ENCODE data around the gene BMP10. TPM values are rescaled to one million over a fixed set of nuclear protein-coding genes. Genes with fewer than 3 reads are reported as not detected.

The BMP10 gene
- polyA plus RNA-seq, 1 of the 3 experiments (the other 2 are of a cell fraction), result not detected

GRCh38 chr2:68907920-68908253 lies 36.7 kb upstream of the BMP10 start:
- H3K79me2 ChIP-seq (ENCODE audit: insufficient read depth), result no peaks in the 10 kb centered on the region
- H2AFZ ChIP-seq (ENCODE audit: low read depth), result no peak overlapping the region
- H3K9ac ChIP-seq, result no peak overlapping the region
- ChIA-PET POLR2A (no interaction called here), CTCF (interaction anchor here (0.8 to 7.8 kb wide), 15 partner anchors 9 to 445 kb away, joined by 3 to 156 read pairs (median 4); no protein-coding TSS in a partner anchor)
- no peaks in the 10 kb centered on the region for H3K9me2 ChIP-seq
- no peaks in the 10 kb centered on the region for H3K36me3 ChIP-seq (replicated peaks in 1 of 2; ENCODE audit: control insufficient read depth in 1 of 2, insufficient read depth in 2 of 2, low read length in 1 of 2)
- H3F3A ChIP-seq (replicated peaks; ENCODE audit: insufficient read depth), result no peaks in the 10 kb centered on the region
- no peaks in the 10 kb centered on the region for H3K27me3 ChIP-seq (ENCODE audit: insufficient read depth)
- TF ChIP-seq EP300 (IDR thresholded peaks at IDR 0.05; ENCODE audit: borderline replicate concordance in 1 of 2, low read depth in 1 of 2, low read length in 1 of 2) (no peak), ZBTB33 (IDR thresholded peaks at IDR 0.05; ENCODE audit: borderline replicate concordance, low read depth) (no peak), TCF12 (IDR thresholded peaks at IDR 0.05) (no peak), GABPA (IDR thresholded peaks at IDR 0.05; ENCODE audit: low read depth) (no peak), CTCF (IDR thresholded peaks at IDR 0.05) (no peak), RFX5 (IDR thresholded peaks at IDR 0.05; ENCODE audit: low read length) (no peak), FOXJ3 (CRISPR knock-in tag; IDR thresholded peaks at IDR 0.05) (no peak), NRF1 (IDR thresholded peaks at IDR 0.05; ENCODE audit: low read depth, low read length) (no peak), YY1 (IDR thresholded peaks at IDR 0.05; ENCODE audit: low read depth) (no peak), GATA2 (CRISPR knock-in tag; IDR thresholded peaks at IDR 0.05) (no peak), ELF1 (IDR thresholded peaks at IDR 0.05) (no peak), MXI1 (IDR thresholded peaks at IDR 0.05; ENCODE audit: low read depth, low read length) (no peak), TAF1 (IDR thresholded peaks at IDR 0.05; ENCODE audit: borderline replicate concordance, low read depth, low read length) (no peak), REST (IDR thresholded peaks at IDR 0.05; ENCODE audit: low read depth, low read length) (no peak), TEAD4 (IDR thresholded peaks at IDR 0.05; ENCODE audit: borderline replicate concordance, insufficient read depth) (no peak), NFIC (IDR thresholded peaks at IDR 0.05; ENCODE audit: borderline replicate concordance) (no peak), FOXM1 (IDR thresholded peaks at IDR 0.05; ENCODE audit: low read depth) (no peak), CHD2 (IDR thresholded peaks at IDR 0.05; ENCODE audit: low read length, partially characterized antibody) (no peak), MEF2A (IDR thresholded peaks at IDR 0.05; ENCODE audit: borderline replicate concordance, low read depth) (no peak)
- no peak for DNase-seq
- 80% methylated on average over 4 of the region's 4 CpGs for WGBS (ENCODE audit: low lambda C conversion rate)
- H3K4me2 ChIP-seq, result no peak overlapping the region
- no peaks in the 10 kb centered on the region for H3K9me3 ChIP-seq
- H3K27ac ChIP-seq (ENCODE audit: low read depth in 2 of 2, low read length in 1 of 2), result no peak overlapping the region
- no peak overlapping the region for H3K4me3 ChIP-seq (ENCODE audit: low read depth in 2 of 2, low read length in 1 of 2)
- no peaks in the 10 kb centered on the region for H4K20me1 ChIP-seq (ENCODE audit: insufficient read depth)
- H3K4me1 ChIP-seq (ENCODE audit: control insufficient read depth in 1 of 2, insufficient read depth in 2 of 2, low read depth in 1 of 2, low read length in 1 of 2), result peaks cover 0 to 8% of the 10 kb centered on the region in 2 experiments; a peak in 2 of 4 replicates

Data from SK-N-SH (cell line).